ENCODE data around the gene ADAMTSL5. TPM values are rescaled to one million over a fixed set of nuclear protein-coding genes. Genes with fewer than 3 reads are reported as not detected.
"Not testable (repeated sequence)": the region's sequence is repeated elsewhere in the genome, so short reads cannot be mapped to it uniquely, and the experiment has no call there.

Gene ADAMTSL5
- total and polyA plus RNA-seq, 3 experiments from 2014 or later: 1.0 to 2.7 (median 2.3) TPM

DNA sequence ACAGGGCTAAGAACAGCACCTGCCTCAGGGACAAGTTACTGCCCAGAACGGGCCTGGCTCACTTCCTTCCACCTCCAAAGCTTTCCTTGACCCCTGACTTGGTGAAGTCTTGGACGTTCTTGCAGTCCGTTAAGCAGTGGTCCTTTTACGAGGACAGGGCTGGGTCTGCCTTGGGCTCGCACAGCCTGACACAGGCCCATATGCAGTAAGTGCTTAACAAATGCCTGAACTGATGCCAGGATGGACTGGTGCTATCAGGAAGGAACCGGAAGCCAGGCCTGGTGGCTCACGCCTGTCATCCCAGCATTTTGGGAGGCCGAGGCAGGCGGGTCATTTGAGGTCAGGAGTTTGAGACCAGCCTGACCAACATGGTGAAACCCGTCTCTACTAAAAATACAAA, 9.2 kb upstream of the ADAMTSL5 start:
- Mint-ChIP-seq H3K4me1 (peaks cover 6 to 9% (median 6%) of the 10 kb centered on the region in 3 donors), H3K9me3 (peaks cover 0 to 4% (median 0%) of the 10 kb centered on the region in 5 donors), H3K27me3 (peaks cover 28 to 32% of the 10 kb centered on the region in 2 donors), H3K36me3 (no peaks in the 10 kb centered on the region), H3K27ac (no peak overlapping the region), H3K4me3 (no peak overlapping the region)
- ChIA-PET POLR2A (no interaction called here), CTCF (no interaction called here)
- H3K27ac ChIP-seq (ENCODE audit: low read depth, low read length): no peak overlapping the region
- no peak overlapping the region for H3K4me3 ChIP-seq (ENCODE audit: low read length)
- no peaks in the 10 kb centered on the region for H3K36me3 ChIP-seq (ENCODE audit: insufficient read depth, low read length)
- no peaks in the 10 kb centered on the region for H3K9me3 ChIP-seq (ENCODE audit: low read length)
- no peaks in the 10 kb centered on the region for H3K4me1 ChIP-seq (ENCODE audit: insufficient read depth, low read length)
- no peak for DNase-seq
- peaks cover 8% of the 10 kb centered on the region for H3K27me3 ChIP-seq (ENCODE audit: insufficient read depth, low read length, poor library complexity, severe bottlenecking)

DNA sequence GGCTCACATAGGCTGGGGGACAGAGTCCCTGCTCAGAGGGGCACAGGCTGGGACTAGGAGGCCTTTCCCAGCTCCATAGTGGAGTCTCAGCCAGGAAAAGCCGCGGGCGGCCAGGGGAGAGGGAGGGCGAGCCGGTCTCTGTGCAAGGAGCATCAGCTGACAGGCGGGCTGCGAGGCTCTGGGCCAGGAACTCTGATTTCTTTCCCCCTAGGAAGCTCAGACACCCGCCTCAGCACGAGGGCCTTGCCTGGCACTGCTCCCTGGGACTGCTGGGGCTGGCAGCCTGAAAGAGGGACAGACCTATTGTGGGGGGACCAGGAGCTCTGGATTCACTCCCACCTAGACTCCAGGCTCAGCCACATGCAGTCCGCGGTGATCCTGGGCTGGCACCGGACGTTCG, 8.8 kb upstream of the ADAMTSL5 start:
- no peak overlapping the region for H3K27ac ChIP-seq (ENCODE audit: low read depth, low read length)
- no peaks in the 10 kb centered on the region for H3K36me3 ChIP-seq (ENCODE audit: insufficient read depth, low read length)
- no peaks in the 10 kb centered on the region for H3K9me3 ChIP-seq (ENCODE audit: low read length)
- Mint-ChIP-seq H3K36me3 (no peaks in the 10 kb centered on the region), H3K27me3 (peaks cover 25 to 28% of the 10 kb centered on the region in 2 donors), H3K9me3 (peaks cover 0 to 4% (median 0%) of the 10 kb centered on the region in 5 donors), H3K4me3 (no peak overlapping the region), H3K4me1 (peaks cover 6 to 9% (median 6%) of the 10 kb centered on the region in 3 donors), H3K27ac (no peak overlapping the region)
- ChIA-PET POLR2A (no interaction called here), CTCF (no interaction called here)
- peaks cover 8% of the 10 kb centered on the region for H3K27me3 ChIP-seq (ENCODE audit: insufficient read depth, low read length, poor library complexity, severe bottlenecking)
- no peak overlapping the region for H3K4me3 ChIP-seq (ENCODE audit: low read length)
- no peaks in the 10 kb centered on the region for H3K4me1 ChIP-seq (ENCODE audit: insufficient read depth, low read length)
- DNase-seq: no peak

DNA sequence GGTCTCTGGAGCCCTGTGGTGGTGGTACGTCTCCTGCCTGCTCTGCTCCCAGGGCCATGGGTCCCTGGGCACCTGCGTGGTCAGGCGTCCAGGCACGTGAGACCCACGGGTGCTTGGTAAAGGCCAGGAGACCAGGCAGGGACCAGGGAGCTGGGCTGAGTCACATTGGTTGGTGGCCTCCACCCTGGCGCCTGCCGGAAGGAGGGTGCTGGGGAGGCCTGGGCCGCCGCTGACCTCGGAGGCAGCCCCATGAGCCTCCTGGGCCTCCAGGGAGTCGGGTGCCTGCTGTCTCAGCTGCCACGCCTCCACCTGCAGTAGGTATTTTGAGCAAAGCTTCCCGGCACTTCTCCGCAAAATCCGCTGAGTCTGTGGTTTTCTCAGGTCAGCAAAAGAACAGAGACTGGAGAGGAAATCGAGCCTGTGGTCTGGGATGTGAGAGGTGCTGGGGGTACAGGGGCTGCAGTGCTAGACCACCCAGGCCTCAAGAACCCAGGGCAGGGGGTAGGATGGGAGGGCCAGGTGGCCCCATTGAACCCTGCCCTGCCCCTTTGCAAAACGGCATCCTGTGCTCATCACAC, 7.5 kb upstream of the ADAMTSL5 start:
- H3K4me3 ChIP-seq (ENCODE audit: low read length): no peak overlapping the region
- H3K36me3 Mint-ChIP-seq: no peaks in the 10 kb centered on the region
- H3K4me1 Mint-ChIP-seq: peaks cover 6 to 9% (median 6%) of the 10 kb centered on the region in 3 donors
- no peaks in the 10 kb centered on the region for H3K36me3 ChIP-seq (ENCODE audit: insufficient read depth, low read length)
- no peak overlapping the region for H3K4me3 Mint-ChIP-seq
- ChIA-PET CTCF (no interaction called here), POLR2A (no interaction called here)
- H3K27ac ChIP-seq (ENCODE audit: low read depth, low read length): no peak overlapping the region
- H3K27me3 Mint-ChIP-seq: peaks cover 17 to 21% of the 10 kb centered on the region in 2 donors
- H3K27me3 ChIP-seq (ENCODE audit: insufficient read depth, low read length, poor library complexity, severe bottlenecking): peaks cover 8% of the 10 kb centered on the region
- no peaks in the 10 kb centered on the region for H3K9me3 ChIP-seq (ENCODE audit: low read length)
- no peaks in the 10 kb centered on the region for H3K4me1 ChIP-seq (ENCODE audit: insufficient read depth, low read length)
- DNase-seq: no peak
- H3K9me3 Mint-ChIP-seq: peaks cover 0 to 2% (median 0%) of the 10 kb centered on the region in 5 donors
- no peak overlapping the region for H3K27ac Mint-ChIP-seq

DNA sequence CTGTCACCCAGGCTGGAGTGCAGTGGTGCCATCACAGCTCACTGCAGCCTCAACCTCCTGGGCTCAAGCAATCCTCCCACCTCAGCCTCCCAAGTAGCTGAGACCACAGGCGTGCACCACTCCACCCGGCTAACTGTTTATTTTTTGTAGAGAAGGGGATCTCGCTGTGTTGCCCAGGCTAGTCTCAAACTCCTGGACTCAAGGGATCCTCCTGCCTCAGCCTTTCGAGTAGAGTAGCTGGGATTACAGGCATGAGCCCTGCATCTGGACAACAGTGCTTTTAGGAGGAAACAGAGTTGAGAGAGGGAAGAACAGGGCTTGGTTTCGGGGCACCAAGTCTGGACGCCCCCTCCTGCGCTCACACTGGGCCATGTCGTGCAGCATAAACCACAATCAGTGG, 7.0 kb upstream of the ADAMTSL5 start:
- H3K27me3 Mint-ChIP-seq: peaks cover 15 to 21% of the 10 kb centered on the region in 2 donors
- DNase-seq; H3K9me3 ChIP-seq (ENCODE audit: low read length); CTCF ChIA-PET; H3K36me3 ChIP-seq (ENCODE audit: insufficient read depth, low read length); H3K27ac ChIP-seq (ENCODE audit: low read depth, low read length); H3K9me3 Mint-ChIP-seq; H3K27me3 ChIP-seq (ENCODE audit: insufficient read depth, low read length, poor library complexity, severe bottlenecking); H3K4me3 Mint-ChIP-seq; H3K4me1 Mint-ChIP-seq; H3K36me3 Mint-ChIP-seq; H3K27ac Mint-ChIP-seq; POLR2A ChIA-PET; H3K4me3 ChIP-seq (ENCODE audit: low read length); H3K4me1 ChIP-seq (ENCODE audit: insufficient read depth, low read length): not testable (repeated sequence)

DNA sequence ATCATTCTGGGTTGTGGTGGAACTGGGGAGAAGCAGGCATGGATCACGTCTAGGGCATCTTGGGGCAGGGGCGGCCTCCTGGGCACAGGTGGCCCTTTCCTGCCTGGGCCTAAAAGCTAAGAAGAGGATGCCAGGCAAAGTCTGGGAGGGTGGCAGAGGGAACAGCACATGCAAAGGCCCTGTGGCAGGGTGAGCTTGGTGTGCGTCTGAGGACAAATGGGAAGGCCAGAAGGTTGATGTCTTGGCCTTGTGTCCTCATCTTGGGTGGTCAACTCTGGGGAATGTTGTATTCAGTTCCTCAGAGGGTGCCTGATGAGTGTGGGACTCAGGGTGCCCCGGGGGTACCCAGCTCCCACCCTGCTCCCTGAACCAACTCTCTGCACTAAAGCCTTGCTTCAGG, 5.7 kb upstream of the ADAMTSL5 start:
- Histone ChIP-seq H3K4me3 (ENCODE audit: low read length) (no peak overlapping the region), H3K36me3 (ENCODE audit: insufficient read depth, low read length) (no peaks in the 10 kb centered on the region), H3K27ac (ENCODE audit: low read depth, low read length) (no peak overlapping the region), H3K27me3 (ENCODE audit: insufficient read depth, low read length, poor library complexity, severe bottlenecking) (no peaks in the 10 kb centered on the region), H3K9me3 (ENCODE audit: low read length) (no peaks in the 10 kb centered on the region), H3K4me1 (ENCODE audit: insufficient read depth, low read length) (no peaks in the 10 kb centered on the region)
- CTCF ChIA-PET: interaction anchor here (1.6 kb wide), 1 partner anchor 154 kb away, joined by 4 read pairs; no protein-coding TSS in a partner anchor
- H3K4me1 Mint-ChIP-seq: no peaks in the 10 kb centered on the region
- H3K36me3 Mint-ChIP-seq: no peaks in the 10 kb centered on the region
- no peak for DNase-seq
- peaks cover 14 to 16% of the 10 kb centered on the region in 2 donors for H3K27me3 Mint-ChIP-seq
- no peak overlapping the region for H3K4me3 Mint-ChIP-seq
- no peaks in the 10 kb centered on the region for H3K9me3 Mint-ChIP-seq
- no peak overlapping the region for H3K27ac Mint-ChIP-seq
- POLR2A ChIA-PET: no interaction called here

DNA sequence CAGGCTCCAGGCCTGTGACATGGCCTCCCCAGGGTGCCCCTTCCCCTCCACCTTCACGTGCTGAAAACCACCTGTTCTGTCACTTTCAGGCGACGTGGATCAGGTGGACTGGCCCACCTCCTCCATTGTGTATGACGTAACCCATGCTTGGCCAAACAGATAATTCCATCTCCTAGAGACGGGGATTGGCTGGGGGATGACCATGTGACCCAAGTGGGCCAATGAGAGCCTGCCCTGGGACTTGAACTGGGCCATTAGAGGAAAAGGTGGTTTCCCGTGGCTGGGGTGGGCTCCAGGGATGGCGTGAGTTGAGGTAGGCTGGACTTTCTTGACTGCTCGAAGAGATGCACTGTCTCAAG, 3.6 kb upstream of the ADAMTSL5 start:
- ChIA-PET CTCF (no interaction called here), POLR2A (no interaction called here)
- no peak for DNase-seq
- Mint-ChIP-seq H3K36me3 (no peaks in the 10 kb centered on the region), H3K27me3 (peaks cover 7 to 10% of the 10 kb centered on the region in 2 donors), H3K4me1 (peaks cover 0 to 4% (median 4%) of the 10 kb centered on the region in 3 donors), H3K4me3 (peak overlapping the region in 1 of 7 donors; percentile 52), H3K9me3 (no peaks in the 10 kb centered on the region), H3K27ac (no peak overlapping the region)
- no peaks in the 10 kb centered on the region for H3K9me3 ChIP-seq (ENCODE audit: low read length)
- H3K4me3 ChIP-seq (ENCODE audit: low read length): no peak overlapping the region
- H3K27me3 ChIP-seq (ENCODE audit: insufficient read depth, low read length, poor library complexity, severe bottlenecking): no peaks in the 10 kb centered on the region
- H3K27ac ChIP-seq (ENCODE audit: low read depth, low read length): no peak overlapping the region
- peaks cover 9% of the 10 kb centered on the region for H3K4me1 ChIP-seq (ENCODE audit: insufficient read depth, low read length)
- no peaks in the 10 kb centered on the region for H3K36me3 ChIP-seq (ENCODE audit: insufficient read depth, low read length)

DNA sequence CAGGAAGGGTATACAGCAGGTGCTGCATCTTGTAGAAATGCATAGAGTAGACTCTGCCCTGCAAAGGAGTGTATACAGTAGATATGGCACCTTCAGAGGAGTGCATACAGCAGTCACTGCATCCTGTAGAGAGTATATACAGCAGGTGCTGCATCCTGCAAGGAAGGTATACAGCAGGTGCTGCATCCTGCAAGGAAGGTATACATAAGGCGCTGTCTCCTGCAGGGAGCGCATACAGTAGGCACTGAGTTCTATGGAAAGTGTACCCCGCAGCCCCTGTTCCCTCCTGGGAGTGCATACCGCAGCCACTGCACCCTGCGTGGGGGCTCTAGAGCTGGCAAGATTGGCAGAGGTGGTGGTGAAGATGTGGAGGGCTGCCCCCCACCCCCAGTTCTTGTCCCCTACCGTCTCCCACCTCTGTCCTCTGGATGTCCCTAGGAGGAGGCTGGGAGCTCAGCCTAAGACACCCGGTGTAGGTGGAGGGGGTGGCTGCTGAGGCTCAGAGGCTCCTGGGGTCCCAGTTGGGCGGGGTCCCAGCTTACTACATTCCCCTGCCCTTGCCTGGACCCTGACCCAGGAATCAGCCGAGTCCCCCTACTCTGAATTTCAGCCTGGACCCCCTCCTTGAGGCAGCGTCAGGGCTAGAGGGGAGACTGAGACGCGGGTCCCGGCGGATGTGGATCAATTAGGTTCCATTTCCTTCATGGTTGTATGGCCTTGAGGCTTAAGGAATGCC, 2.3 kb upstream of the ADAMTSL5 start:
- Mint-ChIP-seq H3K9me3 (no peaks in the 10 kb centered on the region), H3K4me3 (no peak overlapping the region), H3K36me3 (no peaks in the 10 kb centered on the region), H3K4me1 (peaks cover 2 to 4% (median 4%) of the 10 kb centered on the region in 3 donors), H3K27ac (no peak overlapping the region), H3K27me3 (peaks cover 7 to 16% of the 10 kb centered on the region in 2 donors)
- DNase-seq: no peak
- Histone ChIP-seq H3K4me1 (ENCODE audit: insufficient read depth, low read length) (peaks cover 9% of the 10 kb centered on the region), H3K4me3 (ENCODE audit: low read length) (no peak overlapping the region), H3K9me3 (ENCODE audit: low read length) (no peaks in the 10 kb centered on the region), H3K27ac (ENCODE audit: low read depth, low read length) (no peak overlapping the region), H3K36me3 (ENCODE audit: insufficient read depth, low read length) (no peaks in the 10 kb centered on the region), H3K27me3 (ENCODE audit: insufficient read depth, low read length, poor library complexity, severe bottlenecking) (no peaks in the 10 kb centered on the region)
- CTCF ChIA-PET: interaction anchor here (0.9 to 1.0 kb wide), 4 partner anchors 13 to 70 kb away, joined by 3 to 5 read pairs (median 4); no protein-coding TSS in a partner anchor
- POLR2A ChIA-PET: interaction anchor here (0.7 kb wide), 1 partner anchor 72 kb away, joined by 3 read pairs; no protein-coding TSS in a partner anchor

DNA sequence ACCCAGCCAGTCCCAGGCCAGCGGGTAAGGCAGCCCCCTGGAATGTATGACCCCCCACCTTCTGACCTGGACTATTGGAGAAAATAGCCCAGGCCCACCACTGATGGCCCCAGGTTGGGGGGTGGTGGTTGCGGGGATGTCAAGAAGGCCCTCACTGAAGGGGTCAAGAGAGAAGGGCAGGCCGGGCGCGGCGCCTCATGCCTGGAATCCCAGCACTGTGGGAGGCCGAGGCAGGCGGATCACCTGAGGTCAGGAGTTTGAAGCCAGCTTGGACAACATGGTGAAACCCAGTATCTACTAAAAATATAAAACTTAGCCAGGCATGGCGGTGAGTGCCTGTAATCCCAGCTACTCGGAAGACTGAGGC, 1.5 kb upstream of the ADAMTSL5 start:
- H3K36me3 ChIP-seq (ENCODE audit: insufficient read depth, low read length): no peaks in the 10 kb centered on the region
- CTCF ChIA-PET: interaction anchor here (0.9 to 1.0 kb wide), 3 partner anchors 12 to 48 kb away, joined by 3 to 5 read pairs (median 4); no protein-coding TSS in a partner anchor
- no peaks in the 10 kb centered on the region for H3K9me3 Mint-ChIP-seq
- no peak for DNase-seq
- H3K4me3 Mint-ChIP-seq: peak overlapping the region in 3 of 7 donors; percentile 22 to 43 (median 24)
- H3K4me1 ChIP-seq (ENCODE audit: insufficient read depth, low read length): peaks cover 9% of the 10 kb centered on the region
- H3K27ac Mint-ChIP-seq: no peak overlapping the region
- no peaks in the 10 kb centered on the region for H3K27me3 ChIP-seq (ENCODE audit: insufficient read depth, low read length, poor library complexity, severe bottlenecking)
- peaks cover 4 to 10% (median 5%) of the 10 kb centered on the region in 3 donors for H3K4me1 Mint-ChIP-seq
- POLR2A ChIA-PET: interaction anchor here (0.7 kb wide), 1 partner anchor 71 kb away, joined by 3 read pairs; no protein-coding TSS in a partner anchor
- no peak overlapping the region for H3K4me3 ChIP-seq (ENCODE audit: low read length)
- no peak overlapping the region for H3K27ac ChIP-seq (ENCODE audit: low read depth, low read length)
- no peaks in the 10 kb centered on the region for H3K36me3 Mint-ChIP-seq
- H3K27me3 Mint-ChIP-seq: peaks cover 5 to 22% of the 10 kb centered on the region in 2 donors
- no peaks in the 10 kb centered on the region for H3K9me3 ChIP-seq (ENCODE audit: low read length)

All from CD8-positive, alpha-beta memory T cell (primary cell).